NB4 (cell line): ENCODE data around the gene CACNA1B.

Source experiments
- DNase-seq: peaks from one replicate; pipeline ENCODE4 v3.0.0; 2010; ENCODE audit warnings: low read depth
- H3K4me3 ChIP-seq: one replicate; pipeline ENCODE4 v1.5.1; 2011; ENCODE audit warnings: mild to moderate bottlenecking, low read depth, low read length, moderate library complexity
- CTCF ChIP-seq: IDR thresholded peaks from one replicate; pipeline ENCODE4 v1.5.1; 2012; ENCODE audit warnings: low read depth, low read length
- MAX ChIP-seq: IDR thresholded peaks from 2 replicates; pipeline ENCODE4 v1.6.1; 2011; ENCODE audit warnings: low read depth, low read length
- MYC ChIP-seq: IDR thresholded peaks from 2 replicates; pipeline ENCODE4 v1.6.1; 2011; ENCODE audit warnings: low read depth, low read length
- POLR2A ChIP-seq: IDR thresholded peaks from 2 replicates; pipeline ENCODE4 v1.6.1; 2011; ENCODE audit warnings: mild to moderate bottlenecking; ENCODE audit not compliant: insufficient read length; ENCODE audit errors: extremely low read depth

Gene CACNA1B

GRCh38 chr9:137833721-137834613 lies 43.6 kb upstream of the CACNA1B start:
- H3K4me3 ChIP-seq: no peak overlapping the region
- DNase-seq: no peak

GRCh38 chr9:137834846-137835546 lies 42.6 kb upstream of the CACNA1B start:
- no peak for DNase-seq
- H3K4me3 ChIP-seq: no peak overlapping the region
- no peak for TF ChIP-seq MAX
- no peak for TF ChIP-seq CTCF
- no peak for TF ChIP-seq POLR2A

More at GRCh38 chr9:137833721-137834613, 43.6 kb upstream of the CACNA1B start:
- TF ChIP-seq POLR2A: no peak
- TF ChIP-seq MYC: no peak
- TF ChIP-seq MAX: no peak
- no peak for TF ChIP-seq CTCF

- no peak overlapping the region for H3K4me3 ChIP-seq
- TF ChIP-seq MAX (no peak), CTCF (no peak), MYC (no peak), POLR2A (no peak)
- no peak for DNase-seq
Measured at GRCh38 chr9:137836151-137836830, 41.3 kb upstream of the CACNA1B start.

- no peak overlapping the region for H3K4me3 ChIP-seq
- TF ChIP-seq MAX (no peak), CTCF (no peak), POLR2A (no peak), MYC (no peak)
- DNase-seq: no peak
Measured at GRCh38 chr9:137836831-137837241, 40.7 kb upstream of the CACNA1B start.

GRCh38 chr9:137837345-137838278 lies 40.0 kb upstream of the CACNA1B start:
- TF ChIP-seq CTCF (no peak), MAX (no peak), MYC (no peak), POLR2A (no peak)
- DNase-seq: no peak
- no peak overlapping the region for H3K4me3 ChIP-seq
